PC-9 (cell line): ENCODE measurements around the gene SORCS2. TPM values are rescaled to one million over a fixed set of nuclear protein-coding genes. Genes with fewer than 3 reads are reported as not detected.

Experiments used
- BruUV-seq: library from RNA; stranded (reverse); fragments of 400-500 nt; replicated peaks from 2 replicates; lab custom pipeline; 2021; lab: Mats Ljungman, UMichigan
- CTCF ChIA-PET: fragments of 300-600 bp; sonication (Branson Sonifier 250); formaldehyde crosslinking; loops from one replicate; lab custom pipeline; 2022; ENCODE audit warnings: antibody characterized with exemption; lab: Charles Lee
- POLR2A ChIA-PET: fragments of 300-600 bp; sonication (Branson Sonifier 250); formaldehyde crosslinking; loops from one replicate; lab custom pipeline; 2022; ENCODE audit warnings: antibody characterized with exemption; ENCODE audit not compliant: unreplicated experiment; lab: Charles Lee
- DNase-seq, 2 experiments: peaks; one replicate each; pipeline versions ENCODE4 v3.0.0 to v3.0.0-alpha.2; 2015 to 2022; ENCODE audit warnings: mixed read lengths in 1 of 2
- H2AFZ ChIP-seq: fragments of 200-600 bp; sonication (generic); 2 replicates; pipeline ENCODE4 v1.8.1; 2017; ENCODE audit warnings: antibody characterized with exemption
- H3F3A ChIP-seq: fragments of 200-600 bp; sonication (generic); 2 replicates; pipeline ENCODE4 v1.8.1; 2017; ENCODE audit warnings: antibody characterized with exemption, mild to moderate bottlenecking, low read depth; ENCODE audit not compliant: insufficient read depth
- H3K27ac ChIP-seq: fragments of 200-600 bp; sonication (generic); 2 replicates; pipeline ENCODE4 v1.6.1; 2016; ENCODE audit warnings: mixed run types
- H3K27me3 ChIP-seq: fragments of 200-600 bp; sonication (generic); 2 replicates; pipeline ENCODE4 v1.6.1; 2016; ENCODE audit warnings: low read depth, mixed run types; ENCODE audit not compliant: insufficient read depth
- H3K36me3 ChIP-seq: fragments of 200-600 bp; sonication (generic); 2 replicates; pipeline ENCODE4 v1.6.1; 2016; ENCODE audit warnings: low read depth, mixed run types
- H3K4me1 ChIP-seq: fragments of 200-600 bp; sonication (generic); replicated peaks from 2 replicates; pipeline ENCODE4 v1.6.1; 2016; ENCODE audit warnings: mixed run types; ENCODE audit not compliant: insufficient read depth
- H3K4me2 ChIP-seq: fragments of 200-600 bp; sonication (generic); 2 replicates; pipeline ENCODE4 v1.6.1; 2017; ENCODE audit warnings: mixed run types
- H3K4me3 ChIP-seq: fragments of 200-600 bp; sonication (generic); 2 replicates; pipeline ENCODE4 v1.6.1; 2016; ENCODE audit warnings: mixed run types
- H3K79me2 ChIP-seq: fragments of 200-600 bp; sonication (generic); 2 replicates; pipeline ENCODE4 v1.6.1; 2017; ENCODE audit warnings: low read depth, mixed run types
- H3K9me2 ChIP-seq: fragments of 200-600 bp; sonication (generic); 2 replicates; pipeline ENCODE4 v1.8.1; 2017; ENCODE audit warnings: mild to moderate bottlenecking; ENCODE audit not compliant: insufficient read depth
- H3K9me3 ChIP-seq: fragments of 200-600 bp; sonication (generic); 2 replicates; pipeline ENCODE4 v1.8.1; 2016; ENCODE audit warnings: low read depth; ENCODE audit not compliant: insufficient read depth
- H4K20me1 ChIP-seq: fragments of 200-600 bp; sonication (generic); 2 replicates; pipeline ENCODE4 v1.8.1; 2017; ENCODE audit not compliant: insufficient read depth
- CTCF ChIP-seq: fragments of 200-600 bp; sonication (generic); conservative IDR thresholded peaks from 2 replicates; pipeline ENCODE4 v1.6.1; 2017; ENCODE audit warnings: mixed run types, antibody characterized with exemption, mild to moderate bottlenecking, moderate library complexity
- EZH2 ChIP-seq: fragments of 200-600 bp; sonication (generic); IDR thresholded peaks from 2 replicates; pipeline ENCODE4 v1.8.0; 2017; ENCODE audit warnings: antibody characterized with exemption, low read depth
- intact Hi-C: fragments of 100-400 bp; cut with micrococcal nuclease; formaldehyde crosslinking; loops from one replicate; pipeline ENCODE4 v1.10.0; 2022; ENCODE audit not compliant: unreplicated experiment
- total RNA-seq: library from RNA; stranded (reverse); gene quantifications from 2 replicates; pipeline ENCODE4 v1.2.3, GENCODE V29; 2021

SORCS2 gene
- total RNA-seq, 1 experiment from 2014 or later: 25.8 TPM

- CTCF ChIA-PET: no interaction called here
- BruUV-seq: no TSS peak
- Histone ChIP-seq H2AFZ (no peak overlapping the region), H3K4me2 (no peak overlapping the region), H3K4me3 (no peak overlapping the region), H4K20me1 (no peaks in the 10 kb centered on the region), H3K27ac (no peak overlapping the region), H3K79me2 (no peaks in the 10 kb centered on the region), H3F3A (no peaks in the 10 kb centered on the region), H3K27me3 (no peaks in the 10 kb centered on the region), H3K4me1 (no peaks in the 10 kb centered on the region), H3K9me3 (no peaks in the 10 kb centered on the region), H3K9me2 (no peaks in the 10 kb centered on the region), H3K36me3 (no peaks in the 10 kb centered on the region)
- intact Hi-C loops: no loop called here
- TF ChIP-seq CTCF (no peak), EZH2 (no peak)
- no peak for DNase-seq
- POLR2A ChIA-PET: interaction anchor here (0.7 kb wide), 1 partner anchor 185 kb away, joined by 3 read pairs; the partner anchor contains the start of gene GRPEL1
These were observed 60.4 kb downstream of the SORCS2 start for GRCh38 chr4:7252510-7253340.

- ChIA-PET CTCF (no interaction called here), POLR2A (no interaction called here)
- Histone ChIP-seq H2AFZ (no peak overlapping the region), H3F3A (no peaks in the 10 kb centered on the region), H3K36me3 (no peaks in the 10 kb centered on the region), H3K4me2 (no peak overlapping the region), H3K27ac (no peak overlapping the region), H3K79me2 (no peaks in the 10 kb centered on the region), H3K4me1 (no peaks in the 10 kb centered on the region), H3K9me3 (no peaks in the 10 kb centered on the region), H3K27me3 (no peaks in the 10 kb centered on the region), H3K4me3 (no peak overlapping the region), H4K20me1 (no peaks in the 10 kb centered on the region), H3K9me2 (no peaks in the 10 kb centered on the region)
- TF ChIP-seq CTCF: no peak
- TF ChIP-seq EZH2: no peak
- intact Hi-C loops: no loop called here
- no peak for DNase-seq
- no TSS peak for BruUV-seq
These were observed 61.0 kb downstream of the SORCS2 start for GRCh38 chr4:7253341-7253700.

GRCh38 chr4:7253837-7254236 is 61.5 kb downstream of the SORCS2 start:
- Histone ChIP-seq H2AFZ (no peak overlapping the region), H3K36me3 (no peaks in the 10 kb centered on the region), H3K4me2 (no peak overlapping the region), H3K27me3 (no peaks in the 10 kb centered on the region), H4K20me1 (no peaks in the 10 kb centered on the region), H3F3A (no peaks in the 10 kb centered on the region), H3K9me2 (no peaks in the 10 kb centered on the region), H3K27ac (no peak overlapping the region), H3K9me3 (no peaks in the 10 kb centered on the region), H3K4me3 (no peak overlapping the region), H3K4me1 (no peaks in the 10 kb centered on the region), H3K79me2 (no peaks in the 10 kb centered on the region)
- CTCF ChIA-PET: no interaction called here
- DNase-seq: no peak
- intact Hi-C loops: no loop called here
- TF ChIP-seq EZH2 (no peak), CTCF (no peak)
- no TSS peak for BruUV-seq
- POLR2A ChIA-PET: no interaction called here
